ENCODE results near the gene ZNF441.
"Not testable (repeated sequence)": the region's sequence is repeated elsewhere in the genome, so short reads cannot be mapped to it uniquely, and the experiment has no call there.

Gene ZNF441

GRCh38 chr19:11780431-11781020 lies 13.7 kb downstream of the ZNF441 start:
- no peak for DNase-seq (ENCODE audit: low read depth in 2 of 2, low spot score in 1 of 2)

GRCh38 chr19:11781295-11782057 lies 14.7 kb downstream of the ZNF441 start:
- no peak for DNase-seq (ENCODE audit: low read depth in 2 of 2, low spot score in 1 of 2)

GRCh38 chr19:11783767-11784166 lies 17.0 kb downstream of the ZNF441 start:
- DNase-seq (ENCODE audit: low read depth in 2 of 2, low spot score in 1 of 2) = no peak

- DNase-seq (ENCODE audit: low read depth in 2 of 2, low spot score in 1 of 2) = no peak
Observed at GRCh38 chr19:11784356-11784755, 17.6 kb downstream of the ZNF441 start.

GRCh38 chr19:11787536-11787935 lies 20.7 kb downstream of the ZNF441 start:
- DNase-seq (ENCODE audit: low read depth in 2 of 2, low spot score in 1 of 2) = no peak

- no peak for DNase-seq (ENCODE audit: low read depth in 2 of 2, low spot score in 1 of 2)
Observed at GRCh38 chr19:11792942-11793341, 26.1 kb downstream of the ZNF441 start.

- DNase-seq (ENCODE audit: low read depth in 2 of 2, low spot score in 1 of 2) = peak; percentile 50 to 56
Observed at GRCh38 chr19:11797491-11797890, 30.7 kb downstream of the ZNF441 start.

GRCh38 chr19:11798391-11799330 lies 31.9 kb downstream of the ZNF441 start, which contains the start of gene ZNF491:
TSS of gene ZNF491 (plus strand) at chr19:11798523. CDS start at chr19:11805954, 7,431 bp downstream.
- DNase-seq (ENCODE audit: low read depth in 2 of 2, low spot score in 1 of 2) = peak; percentile 57 to 65

- DNase-seq (ENCODE audit: low read depth in 2 of 2, low spot score in 1 of 2) = no peak
Observed at GRCh38 chr19:11806354-11807098, 39.7 kb downstream of the ZNF441 start.

- no peak for DNase-seq (ENCODE audit: low read depth in 2 of 2, low spot score in 1 of 2)
Observed at GRCh38 chr19:11807099-11807380, 40.2 kb downstream of the ZNF441 start.

- no peak for DNase-seq (ENCODE audit: low read depth in 2 of 2, low spot score in 1 of 2)
Observed at GRCh38 chr19:11813703-11814028, 46.9 kb downstream of the ZNF441 start.

GRCh38 chr19:11814029-11814699 lies 47.4 kb downstream of the ZNF441 start, which contains the start of gene ZNF440:
TSS of gene ZNF440 (plus strand) at chr19:11814273. CDS start at chr19:11814448, 175 bp downstream.
- peak; percentile 65 to 68 for DNase-seq (ENCODE audit: low read depth in 2 of 2, low spot score in 1 of 2)

GRCh38 chr19:11814700-11815035 lies 47.9 kb downstream of the ZNF441 start:
- DNase-seq (ENCODE audit: low read depth in 2 of 2, low spot score in 1 of 2) = no peak

- no peak for DNase-seq (ENCODE audit: low read depth in 2 of 2, low spot score in 1 of 2)
Observed at GRCh38 chr19:11821474-11822109, 54.8 kb downstream of the ZNF441 start.

GRCh38 chr19:11828957-11829876 lies 62.4 kb downstream of the ZNF441 start:
- DNase-seq (ENCODE audit: low read depth in 2 of 2, low spot score in 1 of 2) = not testable (repeated sequence)

- DNase-seq (ENCODE audit: low read depth in 2 of 2, low spot score in 1 of 2) = no peak
Observed at GRCh38 chr19:11832253-11832912, 65.6 kb downstream of the ZNF441 start.

GRCh38 chr19:11833541-11833940 lies 66.7 kb downstream of the ZNF441 start:
- DNase-seq (ENCODE audit: low read depth in 2 of 2, low spot score in 1 of 2) = no peak

All from stimulated activated CD8-positive, alpha-beta memory T cell treated with anti-CD3 and anti-CD28 coated beads, Interleukin-4, amount 100 ng/mL, for 4 hours (primary cell).